Ascending aorta (tissue), 2 donors: ENCODE data around the gene CAMK2A. TPM values are rescaled to one million over a fixed set of nuclear protein-coding genes. Genes with fewer than 3 reads are reported as not detected.

ENCODE experiments used
- DNase-seq, 2 donors: peaks; one replicate each; pipeline ENCODE4 v3.0.0-alpha.2; 2019; ENCODE audit warnings: low spot score in 2 of 2
- H3K27ac ChIP-seq, 2 donors: fragments of 200-600 bp; sonication (generic); one replicate each; pipeline ENCODE4 v1.5.1; 2016 to 2017; ENCODE audit warnings: mild to moderate bottlenecking in 1 of 2
- H3K27me3 ChIP-seq: fragments of 200-600 bp; sonication (generic); one replicate; pipeline ENCODE4 v1.5.1; 2017
- H3K36me3 ChIP-seq, 2 donors: fragments of 200-600 bp; sonication (generic); one replicate each; pipeline ENCODE4 v1.5.1; 2016
- H3K4me1 ChIP-seq, 2 donors: fragments of 200-600 bp; sonication (generic); one replicate each; pipeline ENCODE4 v1.5.1; 2016 to 2017; ENCODE audit warnings: mild to moderate bottlenecking in 1 of 2
- H3K4me3 ChIP-seq, 2 donors: fragments of 200-600 bp; sonication (generic); one replicate each; pipeline ENCODE4 v1.5.1; 2016 to 2017; ENCODE audit warnings: mild to moderate bottlenecking in 1 of 2
- H3K9me3 ChIP-seq, 2 donors: fragments of 200-600 bp; sonication (generic); one replicate each; pipeline ENCODE4 v1.5.1; 2016
- CTCF ChIP-seq, 3 experiments: fragments of 200-600 bp in 2 of 3; fragments of 450-650 bp in 1 of 3; sonication (generic) in 2 of 3; IDR thresholded peaks; one replicate each; pipeline ENCODE4 v1.5.1; 2016 to 2019; ENCODE audit warnings: antibody characterized with exemption in 3 of 3, mild to moderate bottlenecking in 1 of 3, moderate library complexity in 1 of 3
- intact Hi-C: fragments of 100-400 bp; cut with DNase I; formaldehyde crosslinking; loops from one replicate; pipeline ENCODE4 v1.15.1; 2023
- total RNA-seq: library from RNA; depleted of rRNA; stranded (reverse); fragments of >200 nt; gene quantifications from one replicate; pipeline ENCODE4 v1.1.0, GENCODE V29; 2016

The CAMK2A gene
- total RNA-seq: not detected

- intact Hi-C loops: no loop called here
- no peak within 1 kb of the TSS for H3K4me3 ChIP-seq
- H3K27ac ChIP-seq: no peak within 1 kb of the TSS
- no peaks in the 10 kb centered on the region for H3K27me3 ChIP-seq
- no peaks in the 10 kb centered on the region for H3K9me3 ChIP-seq
- no peak for DNase-seq
- no peaks in the 10 kb centered on the region for H3K4me1 ChIP-seq
- no peaks in the 10 kb centered on the region for H3K36me3 ChIP-seq
- TF ChIP-seq CTCF (IDR thresholded peaks at IDR 0.05): no peak
Measured at GRCh38 chr5:150289551-150290390, at the start of gene CAMK2A. Gene CAMK2A (minus strand): TSS chr5:150289773. CDS start chr5:150289625, 148 bp downstream.

DNA sequence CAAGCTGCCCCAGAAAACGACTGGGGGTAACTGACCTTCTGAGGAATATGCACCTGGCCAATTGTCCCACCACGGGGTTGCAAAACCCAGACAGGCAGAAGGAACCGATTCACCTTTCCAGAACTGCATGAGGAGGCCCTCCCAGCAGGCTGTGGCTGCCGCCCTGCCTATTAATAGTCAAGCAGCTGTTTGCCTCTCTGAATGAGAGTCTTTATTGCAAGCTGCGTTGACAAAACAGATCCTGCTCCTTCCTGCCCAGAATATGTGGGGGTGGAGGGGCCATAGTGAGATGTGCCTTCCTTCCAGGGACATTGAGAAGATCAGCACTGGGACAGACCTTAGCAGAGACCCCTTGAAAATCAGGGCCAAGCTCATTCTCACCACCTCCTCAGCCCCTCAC is 49.6 kb upstream of the CAMK2A start:
- H3K27me3 ChIP-seq: no peaks in the 10 kb centered on the region
- no peak for TF ChIP-seq CTCF (IDR thresholded peaks at IDR 0.05)
- no peaks in the 10 kb centered on the region for H3K4me1 ChIP-seq
- DNase-seq: no peak
- H3K27ac ChIP-seq: no peak overlapping the region
- intact Hi-C loops: no loop called here
- no peak overlapping the region for H3K4me3 ChIP-seq
- H3K36me3 ChIP-seq: no peaks in the 10 kb centered on the region
- H3K9me3 ChIP-seq: no peaks in the 10 kb centered on the region

GRCh38 chr5:150338546-150338945 is 49.0 kb upstream of the CAMK2A start:
- no peaks in the 10 kb centered on the region for H3K4me1 ChIP-seq
- H3K9me3 ChIP-seq: no peaks in the 10 kb centered on the region
- H3K27me3 ChIP-seq: no peaks in the 10 kb centered on the region
- no peaks in the 10 kb centered on the region for H3K36me3 ChIP-seq
- H3K27ac ChIP-seq: no peak overlapping the region
- no peak for DNase-seq
- intact Hi-C loops: no loop called here
- no peak overlapping the region for H3K4me3 ChIP-seq
- no peak for TF ChIP-seq CTCF (IDR thresholded peaks at IDR 0.05)

GRCh38 chr5:150335778-150336177 is 46.2 kb upstream of the CAMK2A start:
- Histone ChIP-seq H3K36me3 (no peaks in the 10 kb centered on the region), H3K9me3 (no peaks in the 10 kb centered on the region), H3K4me3 (no peak overlapping the region), H3K4me1 (no peaks in the 10 kb centered on the region), H3K27me3 (no peaks in the 10 kb centered on the region), H3K27ac (no peak overlapping the region)
- DNase-seq: no peak
- intact Hi-C loops: no loop called here
- no peak for TF ChIP-seq CTCF (IDR thresholded peaks at IDR 0.05)

- intact Hi-C loops: no loop called here
- Histone ChIP-seq H3K36me3 (no peaks in the 10 kb centered on the region), H3K4me1 (no peaks in the 10 kb centered on the region), H3K9me3 (no peaks in the 10 kb centered on the region), H3K27ac (no peak overlapping the region), H3K27me3 (no peaks in the 10 kb centered on the region), H3K4me3 (no peak overlapping the region)
- no peak for DNase-seq
- TF ChIP-seq CTCF (IDR thresholded peaks at IDR 0.05): no peak
Measured at GRCh38 chr5:150333400-150333799, 43.8 kb upstream of the CAMK2A start.
